ENCODE measurements around the gene IYD. TPM values are rescaled to one million over a fixed set of nuclear protein-coding genes. Genes with fewer than 3 reads are reported as not detected.

Gene IYD
- total RNA-seq, 1 experiment from 2014 or later = not detected

- no peak overlapping the region for H2AK5ac ChIP-seq (ENCODE audit: insufficient read length, low read length)
- H3K23me2 ChIP-seq (ENCODE audit: insufficient read length, low read depth, low read length, poor library complexity, severe bottlenecking) = no peaks in the 10 kb centered on the region
- no peak overlapping the region for H2AFZ ChIP-seq (ENCODE audit: low read length)
- no peak overlapping the region for H3T11ph ChIP-seq (ENCODE audit: low read length)
- DNase-seq = no peak
- no peak overlapping the region for H4K8ac ChIP-seq (replicated peaks; ENCODE audit: insufficient read length, low read depth, low read length)
- H3K4me2 ChIP-seq (ENCODE audit: insufficient read depth, insufficient read length, low read length) = no peak overlapping the region
- Mint-ChIP-seq H3K4me1 (peaks cover 2 to 3% of the 10 kb centered on the region in 2 experiments; a peak in 1 of 4 replicates), H3K9me3 (no peaks in the 10 kb centered on the region), H3K27me3 (ENCODE audit: low read depth) (peaks cover 4% of the 10 kb centered on the region), H3K36me3 (ENCODE audit: insufficient read depth in 1 of 3, low read depth in 3 of 3) (no peaks in the 10 kb centered on the region), H3K27ac (no peak overlapping the region), H3K4me3 (no peak overlapping the region)
- H2BK15ac ChIP-seq (ENCODE audit: low read depth, low read length) = no peak overlapping the region
- H3K9me3 ChIP-seq (ENCODE audit: control insufficient read depth, low read depth, low read length) = no peaks in the 10 kb centered on the region
- H3K23ac ChIP-seq (ENCODE audit: insufficient read length, low read depth, low read length) = no peak overlapping the region
- H3K9ac ChIP-seq (ENCODE audit: extremely low read depth, insufficient read length, low read length) = no peak overlapping the region
- H2BK120ac ChIP-seq (ENCODE audit: low read depth, low read length, poor library complexity, severe bottlenecking) = no peak overlapping the region
- H4K20me1 ChIP-seq (ENCODE audit: control insufficient read depth, insufficient read depth, insufficient read length) = no peaks in the 10 kb centered on the region
- H3K4ac ChIP-seq (ENCODE audit: low read depth, low read length) = no peak overlapping the region
- no peaks in the 10 kb centered on the region for H3K27me3 ChIP-seq (ENCODE audit: insufficient read depth, low read length)
- H3K79me1 ChIP-seq (ENCODE audit: insufficient read depth, low read depth, low read length, poor library complexity, severe bottlenecking) = no peaks in the 10 kb centered on the region
- no peak overlapping the region for H3K14ac ChIP-seq (ENCODE audit: insufficient read depth, low read length)
- no peak overlapping the region for H2BK5ac ChIP-seq (ENCODE audit: insufficient read length, low read length)
- no peak for TF ChIP-seq CTCF (conservative IDR thresholded peaks at IDR 0.05)
- H3K18ac ChIP-seq (ENCODE audit: insufficient read length, low read depth, low read length) = no peak overlapping the region
- H3K27ac ChIP-seq (ENCODE audit: insufficient read length, low read depth, low read length) = no peak overlapping the region
- WGBS (ENCODE audit: extremely low coverage, insufficient read length, low lambda C conversion rate) = no CpG with 5 or more reads among the region's 2 CpGs
- H3K56ac ChIP-seq (ENCODE audit: insufficient read length, low read depth, low read length) = no peak overlapping the region
- H3K4me1 ChIP-seq (ENCODE audit: insufficient read depth, low read length) = no peaks in the 10 kb centered on the region
- H2BK20ac ChIP-seq (ENCODE audit: low read depth, low read length, poor library complexity, severe bottlenecking) = no peak overlapping the region
- H2BK12ac ChIP-seq (ENCODE audit: insufficient read length, low read depth, low read length) = no peak overlapping the region
- no peak overlapping the region for H4K5ac ChIP-seq (ENCODE audit: insufficient read length, low read depth, low read length)
- H3K79me2 ChIP-seq (ENCODE audit: insufficient read depth, low read length) = no peaks in the 10 kb centered on the region
- H4K91ac ChIP-seq (ENCODE audit: insufficient read length, low read depth, low read length) = no peak overlapping the region
These were observed 26.7 kb upstream of the IYD start for GRCh38 chr6:150342126-150342525.
